MM.1S (cell line): Measurements from ENCODE around the gene PPP1R1C.
"Not testable (repeated sequence)": the region's sequence is repeated elsewhere in the genome, so short reads cannot be mapped to it uniquely, and the experiment has no call there.

Experiments used
- DNase-seq: peaks from one replicate; pipeline ENCODE4 v3.0.0-alpha.2; 2015
- H2AFZ ChIP-seq: fragments of 300-600 bp; sonication (generic); 2 replicates; pipeline ENCODE4 v1.6.0; 2016; ENCODE audit warnings: antibody characterized with exemption, low read length
- H3F3A ChIP-seq: fragments of 300-600 bp; sonication (generic); 2 replicates; pipeline ENCODE4 v1.6.1; 2016; ENCODE audit warnings: mild to moderate bottlenecking, antibody characterized with exemption, low read length, moderate library complexity, mixed read lengths; ENCODE audit not compliant: insufficient read depth
- H3K27ac ChIP-seq: fragments of 300-600 bp; sonication (generic); 2 replicates; pipeline ENCODE4 v1.5.1; 2016; ENCODE audit warnings: mild to moderate bottlenecking, low read length
- H3K27me3 ChIP-seq: fragments of 300-600 bp; sonication (generic); replicated peaks from 2 replicates; pipeline ENCODE4 v1.6.0; 2016; ENCODE audit warnings: low read length; ENCODE audit not compliant: insufficient read depth
- H3K36me3 ChIP-seq: fragments of 300-600 bp; sonication (generic); replicated peaks from 2 replicates; pipeline ENCODE4 v1.6.1; 2016; ENCODE audit warnings: mild to moderate bottlenecking, low read length, mixed read lengths; ENCODE audit not compliant: insufficient read depth
- H3K4me1 ChIP-seq: fragments of 300-600 bp; sonication (generic); 2 replicates; pipeline ENCODE4 v1.6.1; 2016; ENCODE audit warnings: low read length, mixed read lengths
- H3K4me2 ChIP-seq: fragments of 300-600 bp; sonication (generic); 2 replicates; pipeline ENCODE4 v1.6.0; 2016; ENCODE audit warnings: low read depth, low read length
- H3K4me3 ChIP-seq: fragments of 300-600 bp; sonication (generic); 2 replicates; pipeline ENCODE4 v1.5.1; 2016; ENCODE audit warnings: low read length, mixed read lengths
- H3K79me2 ChIP-seq: fragments of 300-600 bp; sonication (generic); 2 replicates; pipeline ENCODE4 v1.6.1; 2016; ENCODE audit warnings: mixed run types, low read length, mixed read lengths
- H3K9ac ChIP-seq: fragments of 300-600 bp; sonication (generic); 2 replicates; pipeline ENCODE4 v1.6.1; 2016; ENCODE audit warnings: low read length, mixed read lengths
- H3K9me2 ChIP-seq: fragments of 300-600 bp; sonication (generic); replicated peaks from 2 replicates; pipeline ENCODE4 v1.6.1; 2016; ENCODE audit warnings: mild to moderate bottlenecking, low read length, mixed read lengths; ENCODE audit not compliant: insufficient read depth
- H3K9me3 ChIP-seq: fragments of 300-600 bp; sonication (generic); replicated peaks from 2 replicates; pipeline ENCODE4 v1.6.1; 2016; ENCODE audit warnings: mild to moderate bottlenecking, low read length, mixed read lengths; ENCODE audit not compliant: insufficient read depth
- H4K20me1 ChIP-seq: fragments of 300-600 bp; sonication (generic); 2 replicates; pipeline ENCODE4 v1.6.1; 2016; ENCODE audit warnings: mild to moderate bottlenecking, low read length, moderate library complexity, mixed read lengths; ENCODE audit not compliant: insufficient read depth
- EZH2 ChIP-seq: fragments of 300-600 bp; sonication (generic); optimal IDR thresholded peaks from 2 replicates; pipeline ENCODE3; 2017; ENCODE audit warnings: low read depth, mild to moderate bottlenecking, antibody characterized with exemption, low read length, mixed read lengths
- EZH2phosphoT487 ChIP-seq: fragments of 300-600 bp; sonication (generic); IDR thresholded peaks from 2 replicates; pipeline ENCODE4 v1.6.1; 2018; ENCODE audit warnings: antibody characterized with exemption, low read length
- TF ChIP-seq, protein P1 (sequence below): fragments of 300-600 bp; sonication (generic); IDR thresholded peaks from 2 replicates; pipeline ENCODE4 v1.5.1; 2016; ENCODE audit warnings: antibody characterized with exemption, low read length, mixed read lengths

PPP1R1C gene

DNA sequence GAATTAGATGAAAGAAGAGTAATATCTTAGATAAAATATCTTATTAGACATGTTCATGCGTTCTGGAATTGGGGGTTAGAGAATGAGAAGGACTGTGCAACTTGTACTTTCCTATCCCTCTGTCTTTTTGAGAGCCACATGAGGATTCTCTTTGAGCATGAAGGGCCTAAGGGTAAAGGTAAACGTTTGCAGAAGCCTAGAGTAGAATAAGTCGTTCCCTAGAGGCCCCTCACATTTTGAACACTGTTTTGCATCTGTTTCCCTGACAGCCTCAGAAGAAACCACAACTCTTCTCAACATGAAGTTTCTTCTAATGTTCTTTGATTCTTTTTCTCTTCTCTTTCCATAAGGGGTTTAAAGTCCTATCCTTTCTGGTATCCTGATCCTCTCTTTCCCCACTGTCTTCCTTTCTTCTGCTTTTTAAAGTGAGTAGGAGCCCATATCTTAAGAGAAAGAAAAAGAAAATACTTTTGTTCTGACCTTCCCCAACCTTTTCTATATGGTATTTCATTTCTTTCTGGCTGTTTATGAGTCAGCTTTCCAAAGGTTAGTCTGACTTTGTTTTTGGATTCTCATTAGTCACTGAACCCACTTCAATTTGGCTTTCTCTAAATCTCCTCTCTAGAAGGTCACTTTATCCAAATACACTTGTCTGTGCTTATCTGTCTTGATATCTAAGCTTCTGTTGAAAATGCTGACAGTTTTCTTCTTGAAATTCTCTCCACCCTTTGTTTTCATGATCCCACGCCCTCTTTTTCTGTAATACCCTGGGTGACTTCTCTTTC, 34.8 kb downstream of the PPP1R1C start:
- no peak overlapping the region for H3K4me2 ChIP-seq
- H4K20me1 ChIP-seq, result no peaks in the 10 kb centered on the region
- no peaks in the 10 kb centered on the region for H3K79me2 ChIP-seq
- no peak overlapping the region for H2AFZ ChIP-seq
- H3K9me2 ChIP-seq, result no peaks in the 10 kb centered on the region
- H3K9ac ChIP-seq, result no peak overlapping the region
- no peak overlapping the region for H3K4me3 ChIP-seq
- no peak for TF ChIP-seq EZH2
- TF ChIP-seq, protein P1, sequence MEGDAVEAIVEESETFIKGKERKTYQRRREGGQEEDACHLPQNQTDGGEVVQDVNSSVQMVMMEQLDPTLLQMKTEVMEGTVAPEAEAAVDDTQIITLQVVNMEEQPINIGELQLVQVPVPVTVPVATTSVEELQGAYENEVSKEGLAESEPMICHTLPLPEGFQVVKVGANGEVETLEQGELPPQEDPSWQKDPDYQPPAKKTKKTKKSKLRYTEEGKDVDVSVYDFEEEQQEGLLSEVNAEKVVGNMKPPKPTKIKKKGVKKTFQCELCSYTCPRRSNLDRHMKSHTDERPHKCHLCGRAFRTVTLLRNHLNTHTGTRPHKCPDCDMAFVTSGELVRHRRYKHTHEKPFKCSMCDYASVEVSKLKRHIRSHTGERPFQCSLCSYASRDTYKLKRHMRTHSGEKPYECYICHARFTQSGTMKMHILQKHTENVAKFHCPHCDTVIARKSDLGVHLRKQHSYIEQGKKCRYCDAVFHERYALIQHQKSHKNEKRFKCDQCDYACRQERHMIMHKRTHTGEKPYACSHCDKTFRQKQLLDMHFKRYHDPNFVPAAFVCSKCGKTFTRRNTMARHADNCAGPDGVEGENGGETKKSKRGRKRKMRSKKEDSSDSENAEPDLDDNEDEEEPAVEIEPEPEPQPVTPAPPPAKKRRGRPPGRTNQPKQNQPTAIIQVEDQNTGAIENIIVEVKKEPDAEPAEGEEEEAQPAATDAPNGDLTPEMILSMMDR, result no peak
- no peaks in the 10 kb centered on the region for H3F3A ChIP-seq
- H3K4me1 ChIP-seq, result no peaks in the 10 kb centered on the region
- H3K9me3 ChIP-seq, result no peaks in the 10 kb centered on the region
- H3K36me3 ChIP-seq, result no peaks in the 10 kb centered on the region
- no peak overlapping the region for H3K27ac ChIP-seq
- DNase-seq, result no peak
- no peaks in the 10 kb centered on the region for H3K27me3 ChIP-seq

DNA sequence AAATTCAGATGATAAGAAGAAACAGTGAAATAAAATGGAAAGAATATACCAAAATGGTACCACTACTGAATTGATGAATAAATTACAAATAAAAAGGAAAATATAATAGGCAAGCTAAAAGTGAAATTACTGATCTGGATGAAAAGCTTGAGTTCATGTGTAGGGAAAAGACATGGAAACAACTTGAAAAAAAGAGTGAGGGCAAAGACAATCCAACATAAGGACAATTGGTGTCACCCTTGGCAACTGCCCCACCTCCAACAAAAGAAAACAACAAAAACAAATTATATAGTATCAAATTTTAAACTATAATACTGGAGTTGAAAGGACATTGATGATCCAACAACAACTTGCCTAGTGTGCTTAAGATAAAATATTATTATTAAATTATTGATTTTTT, 37.6 kb downstream of the PPP1R1C start:
- no peak overlapping the region for H3K9ac ChIP-seq
- no peak overlapping the region for H3K27ac ChIP-seq
- no peak overlapping the region for H3K4me2 ChIP-seq
- TF ChIP-seq, protein P1, result no peak
- no peak for TF ChIP-seq EZH2phosphoT487
- TF ChIP-seq EZH2, result no peak
- H3K36me3 ChIP-seq, result no peaks in the 10 kb centered on the region
- no peak overlapping the region for H2AFZ ChIP-seq
- no peaks in the 10 kb centered on the region for H3K4me1 ChIP-seq
- H3K27me3 ChIP-seq, result no peaks in the 10 kb centered on the region
- H3F3A ChIP-seq, result no peaks in the 10 kb centered on the region
- H3K79me2 ChIP-seq, result no peaks in the 10 kb centered on the region
- H3K4me3 ChIP-seq, result no peak overlapping the region
- H3K9me2 ChIP-seq, result no peaks in the 10 kb centered on the region
- no peaks in the 10 kb centered on the region for H4K20me1 ChIP-seq
- no peaks in the 10 kb centered on the region for H3K9me3 ChIP-seq
- DNase-seq, result no peak

DNA sequence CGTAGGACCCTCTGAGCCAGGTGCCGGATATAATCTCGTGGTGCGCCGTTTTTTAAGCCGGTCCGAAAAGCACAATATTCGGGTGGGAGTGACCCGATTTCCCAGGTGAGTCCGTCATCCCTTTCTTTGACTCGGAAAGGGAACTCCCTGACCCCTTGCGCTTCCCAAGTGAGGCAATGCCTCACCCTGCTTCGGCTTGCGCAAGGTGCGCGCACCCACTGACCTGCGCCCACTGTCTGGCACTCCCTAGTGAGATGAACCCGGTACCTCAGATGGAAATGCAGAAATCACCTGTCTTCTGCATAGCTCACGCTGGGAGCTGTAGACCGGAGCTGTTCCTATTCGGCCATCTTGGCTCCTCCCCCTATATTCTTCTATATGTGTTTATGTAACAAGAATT, 45.2 kb downstream of the PPP1R1C start:
- not testable (repeated sequence) for H3K36me3 ChIP-seq, H3K9ac ChIP-seq, H4K20me1 ChIP-seq, H3K9me3 ChIP-seq, DNase-seq, H3K79me2 ChIP-seq, H3F3A ChIP-seq, H3K4me3 ChIP-seq, H3K4me2 ChIP-seq, H2AFZ ChIP-seq, H3K4me1 ChIP-seq, H3K27ac ChIP-seq, H3K27me3 ChIP-seq, H3K9me2 ChIP-seq

DNA sequence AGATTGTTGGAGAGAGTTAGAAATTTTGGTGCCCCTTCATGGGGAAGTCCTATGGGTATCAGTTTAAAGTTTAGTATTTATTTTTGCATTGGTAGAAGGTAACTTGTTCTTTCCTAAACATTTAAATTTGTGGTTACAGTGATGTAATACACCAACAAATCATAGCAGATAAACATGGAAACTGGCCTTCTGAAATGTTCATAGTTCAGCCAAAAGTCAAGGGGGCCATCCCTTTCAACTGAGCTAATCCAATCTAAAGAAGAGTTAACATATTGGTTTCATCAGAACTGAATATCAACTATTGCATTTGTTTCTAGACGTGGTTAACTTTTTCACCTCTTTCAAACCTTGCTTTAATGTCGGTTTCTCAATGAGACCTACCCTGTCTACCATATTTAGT, 46.3 kb downstream of the PPP1R1C start:
- H2AFZ ChIP-seq, result no peak overlapping the region
- H3K79me2 ChIP-seq, result no peaks in the 10 kb centered on the region
- no peak overlapping the region for H3K4me2 ChIP-seq
- H3K9me3 ChIP-seq, result no peaks in the 10 kb centered on the region
- no peak overlapping the region for H3K9ac ChIP-seq
- H3F3A ChIP-seq, result no peaks in the 10 kb centered on the region
- DNase-seq, result no peak
- H3K36me3 ChIP-seq, result no peaks in the 10 kb centered on the region
- no peak overlapping the region for H3K27ac ChIP-seq
- H3K9me2 ChIP-seq, result no peaks in the 10 kb centered on the region
- H3K27me3 ChIP-seq, result no peaks in the 10 kb centered on the region
- H4K20me1 ChIP-seq, result no peaks in the 10 kb centered on the region
- H3K4me3 ChIP-seq, result no peak overlapping the region
- H3K4me1 ChIP-seq, result no peaks in the 10 kb centered on the region
- no peak for TF ChIP-seq EZH2
- TF ChIP-seq, protein P1, result no peak
- TF ChIP-seq EZH2phosphoT487, result no peak
